Muscle layer of duodenum (tissue), 2 donors: Measurements from ENCODE around the gene GON7.
A peak's percentile ranks its signal among the peaks of the same experiment; 100 is the strongest.
"Not testable (repeated sequence)": the region's sequence is repeated elsewhere in the genome, so short reads cannot be mapped to it uniquely, and the experiment has no call there.

Experiments used
- H3K27ac ChIP-seq: one replicate; pipeline ENCODE4 v1.7.0; 2013; ENCODE audit warnings: mild to moderate bottlenecking, low read length
- H3K27me3 ChIP-seq: one replicate; pipeline ENCODE4 v1.7.0; 2013; ENCODE audit warnings: low read depth, mild to moderate bottlenecking, control low read depth, low read length
- H3K36me3 ChIP-seq, 2 donors: one replicate each; pipeline ENCODE4 v1.7.0; 2013; ENCODE audit warnings: low read length in 2 of 2, control low read depth in 1 of 2, mild to moderate bottlenecking in 1 of 2; ENCODE audit not compliant: insufficient read depth in 2 of 2, control insufficient read depth in 1 of 2
- H3K4me1 ChIP-seq, 2 donors: one replicate each; pipeline ENCODE4 v1.7.0; 2013; ENCODE audit warnings: low read length in 2 of 2, mild to moderate bottlenecking in 2 of 2, control low read depth in 1 of 2, moderate library complexity in 1 of 2; ENCODE audit not compliant: insufficient read depth in 2 of 2, control insufficient read depth in 1 of 2
- H3K4me3 ChIP-seq, 2 donors: one replicate each; pipeline ENCODE4 v1.7.0; 2013; ENCODE audit warnings: low read length in 2 of 2, low read depth in 1 of 2, mild to moderate bottlenecking in 1 of 2
- H3K9me3 ChIP-seq, 2 donors: one replicate each; pipeline ENCODE4 v1.7.0; 2013; ENCODE audit warnings: low read length in 2 of 2, control low read depth in 1 of 2, mild to moderate bottlenecking in 1 of 2; ENCODE audit not compliant: control insufficient read depth in 1 of 2
- donor health status: healthy.

The GON7 gene

DNA sequence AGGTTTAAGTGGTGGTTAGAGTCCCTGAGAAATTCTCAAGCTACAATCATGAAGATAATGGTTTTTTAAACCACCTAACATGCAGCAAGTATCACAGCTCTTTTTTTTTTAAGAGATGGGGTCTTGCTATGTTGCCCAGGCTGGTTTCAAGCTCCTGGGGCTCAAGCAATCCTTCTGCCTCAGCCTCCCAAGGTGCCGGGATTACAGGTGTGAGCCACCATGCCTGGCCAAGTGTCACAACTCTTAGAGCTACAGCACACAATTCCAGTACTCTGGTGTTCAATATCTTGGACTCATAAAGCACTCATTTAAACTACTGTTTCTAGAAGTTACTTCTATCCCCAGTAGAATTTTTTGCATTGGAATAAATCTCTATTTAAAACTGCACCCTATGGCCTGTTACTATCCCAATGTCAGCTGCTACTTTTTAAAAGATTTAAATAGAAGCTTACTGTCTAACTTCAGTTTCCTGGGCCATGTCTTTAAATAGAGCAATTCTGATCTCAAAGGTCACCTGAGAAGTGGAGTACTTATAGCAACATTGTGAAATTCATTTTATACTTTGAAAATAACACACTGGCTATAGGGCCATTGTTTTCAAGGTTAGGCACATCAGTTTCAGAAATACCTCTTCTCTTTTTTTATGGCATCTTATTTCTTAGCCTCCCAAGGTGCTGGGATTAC is 11.4 kb downstream of the GON7 start:
- Histone ChIP-seq H3K4me1 (no peaks in the 10 kb centered on the region), H3K27ac (no peak overlapping the region), H3K4me3 (no peak overlapping the region), H3K27me3 (no peaks in the 10 kb centered on the region), H3K9me3 (no peaks in the 10 kb centered on the region), H3K36me3 (no peaks in the 10 kb centered on the region)

DNA sequence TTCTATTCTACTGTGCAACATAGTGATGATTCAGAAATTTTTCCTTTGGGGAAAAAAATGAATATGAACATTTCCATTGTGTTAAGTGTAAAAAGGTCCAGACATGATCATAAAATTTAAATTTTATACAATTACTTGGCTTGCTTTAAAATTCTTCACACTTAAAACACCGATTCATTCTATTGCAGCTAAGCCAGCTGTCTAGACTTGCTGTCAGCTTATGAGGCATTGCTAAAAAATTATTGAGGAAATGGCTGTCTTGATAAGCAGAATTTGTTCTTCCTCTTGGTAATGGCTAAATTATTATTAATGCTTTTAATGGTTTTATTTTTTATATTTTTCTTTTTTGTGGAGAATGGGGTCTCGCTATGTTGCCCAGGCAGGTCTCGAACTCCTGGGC is 19.9 kb downstream of the GON7 start:
- H3K27ac ChIP-seq: no peak overlapping the region

DNA sequence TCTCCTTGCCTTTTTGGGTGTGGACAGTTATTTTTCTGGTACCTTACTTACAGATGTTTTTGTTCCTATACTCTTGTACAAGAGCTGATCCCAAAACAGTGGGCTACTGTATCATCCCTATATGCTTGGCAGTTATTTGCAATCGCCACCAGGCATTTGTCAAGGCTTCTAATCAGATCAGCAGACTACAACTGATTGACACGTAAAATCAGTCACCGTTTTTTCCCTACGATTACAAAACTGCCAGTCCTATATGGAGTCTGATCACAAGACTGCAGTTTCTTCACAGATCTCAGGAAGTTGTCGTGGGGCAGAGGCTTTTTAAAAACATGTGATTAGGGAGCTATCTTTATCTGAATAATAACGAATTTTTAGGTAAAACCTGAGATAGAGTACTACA is 20.4 kb downstream of the GON7 start:
- Histone ChIP-seq H3K4me3 (no peak overlapping the region), H3K27ac (no peak overlapping the region), H3K9me3 (no peaks in the 10 kb centered on the region), H3K36me3 (peaks cover 0 to 3% of the 10 kb centered on the region in 2 donors), H3K27me3 (no peaks in the 10 kb centered on the region), H3K4me1 (peaks cover 16 to 23% of the 10 kb centered on the region in 2 donors)

More for the DNA sequence above, 19.9 kb downstream of the GON7 start:
- Histone ChIP-seq H3K4me3 (no peak overlapping the region), H3K36me3 (peaks cover 0 to 3% of the 10 kb centered on the region in 2 donors), H3K4me1 (peaks cover 16 to 23% of the 10 kb centered on the region in 2 donors), H3K9me3 (no peaks in the 10 kb centered on the region), H3K27me3 (no peaks in the 10 kb centered on the region)

DNA sequence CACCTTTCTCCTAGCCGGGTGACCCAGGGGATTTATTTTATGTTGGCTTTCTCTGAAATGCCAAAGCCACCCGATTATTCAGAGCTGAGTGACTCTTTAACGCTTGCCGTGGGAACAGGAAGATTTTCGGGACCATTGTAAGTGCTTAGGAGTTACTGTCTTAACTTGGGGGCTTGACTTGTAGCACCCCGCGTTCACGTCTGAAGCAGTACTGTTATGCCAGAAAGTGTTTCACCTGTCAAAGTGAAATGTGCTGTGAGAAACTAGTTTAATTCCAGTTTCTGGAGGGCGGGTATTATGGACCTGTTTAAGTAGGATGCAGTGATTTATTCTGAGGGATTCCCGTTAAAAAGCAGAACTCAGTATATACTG is 21.5 kb downstream of the GON7 start:
- Histone ChIP-seq H3K27ac (peak overlapping the region; percentile 96), H3K4me3 (peak overlapping the region; percentile 94 to 95), H3K4me1 (peaks cover 16 to 23% of the 10 kb centered on the region in 2 donors), H3K36me3 (peaks cover 0 to 3% of the 10 kb centered on the region in 2 donors), H3K9me3 (no peaks in the 10 kb centered on the region), H3K27me3 (no peaks in the 10 kb centered on the region)

DNA sequence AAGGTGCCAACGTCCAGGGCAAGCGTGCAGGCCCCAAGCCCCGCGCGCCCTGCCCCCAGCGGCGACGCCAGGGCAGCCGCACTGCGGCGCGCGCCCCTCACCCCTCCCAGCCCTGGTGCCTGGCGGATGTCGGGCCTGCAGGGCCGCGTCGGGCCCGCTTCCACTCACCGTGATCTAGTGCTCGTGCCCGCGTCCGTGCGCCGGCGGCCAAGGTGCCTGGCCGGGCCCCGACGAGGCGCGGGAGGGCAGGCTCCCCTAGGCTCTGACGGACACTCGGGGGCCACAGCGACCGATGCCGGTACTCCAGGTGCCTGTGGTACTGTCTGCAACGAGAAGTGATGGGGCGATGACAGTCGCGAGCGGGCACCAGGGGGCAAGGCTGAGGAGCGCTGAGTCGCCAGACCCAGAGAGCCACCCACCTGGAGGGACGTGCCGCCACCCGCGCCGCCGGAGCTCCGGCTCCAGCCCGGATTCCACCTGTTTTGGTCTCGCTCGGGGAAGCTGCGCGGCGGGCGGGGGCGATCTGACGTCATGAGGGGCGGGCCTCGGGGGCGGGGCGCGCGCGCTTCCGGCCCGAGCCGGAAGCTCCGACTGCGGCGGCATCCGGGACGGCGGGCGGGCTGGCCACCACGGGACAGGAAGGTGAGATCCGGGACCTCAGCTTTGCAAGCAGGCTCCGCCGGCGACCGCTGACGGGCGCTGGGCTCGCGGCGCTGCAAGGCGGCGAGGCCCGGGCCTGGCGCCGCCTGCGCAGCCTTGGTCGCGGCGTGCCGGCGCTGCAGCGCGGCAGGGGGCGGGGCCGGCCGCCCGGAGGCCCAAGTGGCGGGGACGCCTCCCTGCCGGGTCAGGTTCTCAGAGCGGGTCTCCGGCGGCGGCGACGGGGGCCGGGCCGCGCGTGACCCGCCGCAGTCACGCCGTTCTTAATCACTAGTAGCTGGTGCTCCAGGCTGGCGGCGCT is 22.2 kb downstream of the GON7 start, which contains the start of the genes LYSET and MOAP1:
Gene LYSET, plus strand, starts transcription at position 927 of the 958 bp plus-strand sequence. CDS start 89 bp downstream, outside the sequence.
Gene MOAP1, minus strand, starts transcription at position 507 of the 958 bp plus-strand sequence. CDS start 655 bp downstream, outside the sequence.
- peak within 1 kb of the TSS; percentile 94 to 95 for H3K4me3 ChIP-seq
- no peaks in the 10 kb centered on the region for H3K27me3 ChIP-seq
- peak within 1 kb of the TSS; percentile 96 for H3K27ac ChIP-seq
- no peaks in the 10 kb centered on the region for H3K9me3 ChIP-seq
- H3K36me3 ChIP-seq: peaks cover 0 to 3% of the 10 kb centered on the region in 2 donors
- H3K4me1 ChIP-seq: peaks cover 16 to 23% of the 10 kb centered on the region in 2 donors

DNA sequence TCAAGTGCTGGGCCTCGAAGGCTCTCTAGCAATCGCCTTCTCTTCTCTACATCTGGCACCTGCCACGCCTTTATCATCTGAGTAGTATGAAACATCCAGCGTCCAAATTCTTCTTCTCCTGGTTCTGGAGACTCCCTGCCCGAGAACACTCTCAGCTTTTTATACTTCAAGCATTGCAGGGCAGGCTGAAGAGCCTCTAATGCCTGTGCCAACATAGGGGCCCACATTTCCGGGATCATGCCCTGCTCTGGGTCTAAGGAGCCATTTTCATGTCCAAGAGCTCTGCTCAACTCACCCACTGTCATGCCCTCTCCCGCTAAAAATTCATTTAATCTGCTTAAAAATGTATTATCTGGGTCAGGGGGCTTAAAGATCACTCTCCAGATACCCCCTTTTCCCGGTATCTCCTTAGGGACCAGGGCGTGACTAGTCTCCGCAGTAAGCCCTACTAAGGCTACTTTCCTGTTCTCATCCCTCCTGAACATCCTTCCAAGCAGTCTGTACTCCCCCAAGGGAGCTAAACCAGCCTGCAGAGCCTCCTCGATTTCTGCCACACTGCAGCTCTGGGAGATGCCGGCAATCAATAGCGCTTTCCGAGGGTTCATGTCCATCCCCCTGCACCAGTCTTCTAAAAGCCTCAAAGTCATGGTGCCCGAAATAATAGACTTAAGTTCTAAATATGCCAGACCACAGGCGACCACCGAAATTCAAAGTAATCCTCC is 23.1 kb downstream of the GON7 start:
- peaks cover 16 to 23% of the 10 kb centered on the region in 2 donors for H3K4me1 ChIP-seq
- no peaks in the 10 kb centered on the region for H3K9me3 ChIP-seq
- H3K36me3 ChIP-seq: peaks cover 0 to 3% of the 10 kb centered on the region in 2 donors
- H3K27me3 ChIP-seq: no peaks in the 10 kb centered on the region
- peak overlapping the region; percentile 88 to 94 for H3K4me3 ChIP-seq
- peak overlapping the region; percentile 82 for H3K27ac ChIP-seq

DNA sequence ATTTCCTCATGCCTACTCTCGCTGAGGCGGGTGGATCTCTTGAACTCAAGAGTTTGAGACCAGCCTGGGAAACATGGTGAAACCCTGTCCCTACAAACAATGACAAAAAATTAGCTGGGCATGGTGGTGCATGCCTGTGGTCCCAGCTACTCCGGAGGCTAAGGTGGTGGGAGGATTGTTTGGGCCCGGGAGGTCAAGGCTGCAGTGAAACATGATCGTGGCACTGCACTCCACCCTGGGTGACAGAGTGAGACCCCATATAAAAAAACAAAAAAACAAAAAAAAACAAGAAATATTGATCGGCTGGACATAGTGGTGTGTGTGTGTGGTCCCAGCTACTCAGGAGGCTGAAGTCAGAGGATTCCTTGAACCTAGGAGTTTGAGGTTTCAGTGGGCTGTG is 31.4 kb downstream of the GON7 start:
- Histone ChIP-seq H3K4me3 (no peak overlapping the region), H3K27ac (no peak overlapping the region), H3K36me3 (no peaks in the 10 kb centered on the region), H3K9me3 (no peaks in the 10 kb centered on the region), H3K4me1 (no peaks in the 10 kb centered on the region), H3K27me3 (no peaks in the 10 kb centered on the region)

DNA sequence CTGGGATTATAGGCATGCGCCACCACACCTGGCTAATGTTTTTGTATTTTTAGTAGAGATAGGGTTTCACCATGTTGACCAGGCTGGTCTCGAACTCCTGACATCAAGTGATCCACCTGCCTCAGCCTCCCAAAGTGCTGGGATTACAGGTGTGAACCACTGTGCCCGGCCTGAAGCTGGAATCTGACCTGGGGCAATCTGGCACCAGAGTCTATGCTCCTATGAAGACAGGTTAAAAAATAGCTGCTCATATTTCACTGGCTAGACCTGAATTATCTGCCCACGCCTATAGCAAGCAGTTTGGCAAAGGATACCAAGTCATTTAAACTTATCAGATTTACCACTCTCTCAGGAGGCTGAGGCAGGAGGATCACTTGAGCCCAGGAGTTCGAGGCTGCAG is 32.1 kb downstream of the GON7 start:
- not testable (repeated sequence) for H3K36me3 ChIP-seq, H3K27ac ChIP-seq, H3K4me3 ChIP-seq, H3K9me3 ChIP-seq, H3K27me3 ChIP-seq, H3K4me1 ChIP-seq

DNA sequence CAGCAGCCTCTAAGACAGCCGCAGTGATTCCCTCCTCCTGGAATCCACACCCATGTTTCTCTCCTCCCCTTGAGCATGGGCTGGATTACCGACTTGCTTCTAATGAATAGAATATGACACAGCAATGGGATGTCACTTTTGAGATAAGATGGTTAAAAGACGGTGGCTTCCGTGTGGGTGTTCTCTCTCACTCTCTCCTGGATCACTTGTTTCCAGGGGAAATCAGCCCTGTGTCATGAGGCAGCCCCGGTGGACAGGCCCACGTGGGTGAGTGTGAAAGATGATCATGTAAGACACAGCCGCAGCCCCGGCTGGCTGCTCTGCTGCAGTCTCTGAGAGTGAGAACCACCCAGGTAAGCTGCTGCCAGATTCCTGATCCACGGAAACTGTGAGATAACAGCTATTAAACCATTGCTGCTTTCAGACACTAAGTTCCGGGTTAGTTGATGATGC is 32.9 kb downstream of the GON7 start:
- Histone ChIP-seq H3K9me3 (no peaks in the 10 kb centered on the region), H3K27ac (no peak overlapping the region), H3K4me3 (no peak overlapping the region), H3K36me3 (no peaks in the 10 kb centered on the region), H3K27me3 (no peaks in the 10 kb centered on the region), H3K4me1 (no peaks in the 10 kb centered on the region)

DNA sequence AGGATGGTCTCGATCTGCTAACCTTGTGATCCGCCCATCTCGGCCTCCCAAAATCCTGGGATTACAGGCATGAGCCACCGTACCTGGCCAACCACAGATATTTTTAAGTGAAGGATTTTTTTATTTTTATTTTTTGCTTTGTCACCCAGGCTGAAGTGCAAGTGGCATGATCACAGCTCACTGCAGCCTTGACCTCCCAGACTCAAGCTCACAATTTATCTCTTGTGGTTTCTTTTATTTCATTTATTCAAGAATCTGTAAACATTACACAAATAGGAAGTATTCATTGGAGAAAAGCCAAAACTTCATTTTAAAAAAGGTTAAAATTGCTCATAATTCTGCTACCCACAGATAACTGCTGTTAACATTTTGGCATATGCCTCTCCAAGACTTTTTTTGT is 35.5 kb downstream of the GON7 start:
- H3K27me3 ChIP-seq: no peaks in the 10 kb centered on the region
- H3K4me3 ChIP-seq: no peak overlapping the region
- no peaks in the 10 kb centered on the region for H3K36me3 ChIP-seq
- no peaks in the 10 kb centered on the region for H3K4me1 ChIP-seq
- no peak overlapping the region for H3K27ac ChIP-seq
- no peaks in the 10 kb centered on the region for H3K9me3 ChIP-seq

DNA sequence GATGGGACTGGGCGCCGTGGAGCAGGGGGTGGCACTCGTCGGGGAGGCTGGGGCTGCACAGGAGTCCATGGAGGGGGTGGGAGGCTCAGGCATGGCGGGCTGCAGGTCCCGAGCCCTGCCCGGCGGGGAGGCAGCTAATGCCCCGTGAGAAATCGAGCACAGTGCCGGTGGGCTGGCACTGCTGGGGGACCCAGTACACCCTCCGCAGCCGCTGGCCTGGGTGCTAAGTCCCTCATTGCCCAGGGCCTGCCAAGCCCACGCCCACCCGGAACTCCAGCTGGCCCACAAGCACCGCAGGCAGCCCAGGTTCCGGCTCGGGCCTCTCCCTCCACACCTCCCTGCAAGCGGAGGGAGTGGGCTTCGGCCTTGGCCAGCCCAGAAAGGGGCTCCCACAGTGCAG is 36.7 kb downstream of the GON7 start:
- not testable (repeated sequence) for H3K27me3 ChIP-seq, H3K4me3 ChIP-seq, H3K4me1 ChIP-seq, H3K27ac ChIP-seq, H3K9me3 ChIP-seq, H3K36me3 ChIP-seq
